BJ (cell line): ENCODE results near the gene AMIGO2. TPM values are rescaled to one million over a fixed set of nuclear protein-coding genes. Genes with fewer than 3 reads are reported as not detected.

Source experiments
- CTCF ChIA-PET: fragments of 350-600 bp; formaldehyde crosslinking; extraction: SDS; loops from one replicate; lab custom pipeline; 2021; ENCODE audit warnings: antibody characterized with exemption, inconsistent platforms; lab: Yijun Ruan, JAX
- POLR2A ChIA-PET: fragments of 300-600 bp; sonication (Branson Sonifier 250); formaldehyde crosslinking; extraction: SDS; loops from one replicate; lab custom pipeline; 2021; ENCODE audit warnings: antibody characterized with exemption; lab: Charles Lee
- DNase-seq: peaks from one replicate; pipeline ENCODE4 v3.0.0-alpha.2; 2011; ENCODE audit warnings: low read depth
- H3K27me3 ChIP-seq: 2 replicates; pipeline ENCODE4 v1.6.0; 2011; ENCODE audit warnings: low read length; ENCODE audit not compliant: control insufficient read depth, insufficient read depth
- H3K36me3 ChIP-seq: 2 replicates; pipeline ENCODE4 v1.5.1; 2011; ENCODE audit warnings: low read length; ENCODE audit not compliant: control insufficient read depth, insufficient read depth
- H3K4me3 ChIP-seq: 2 replicates; pipeline ENCODE4 v1.5.1; 2011; ENCODE audit warnings: low read depth, mild to moderate bottlenecking, control low read depth, low read length
- polyA plus RNA-seq: library from polyadenylated mRNA; depleted of rRNA; stranded (reverse); fragments of >200 nt; gene quantifications from 2 replicates; pipeline ENCODE4 v1.2.3, GENCODE V29; 2011
- TF ChIP-seq, protein P1 (sequence below): IDR thresholded peaks from 2 replicates; pipeline ENCODE4 v1.5.1; 2011; ENCODE audit warnings: low read depth, mild to moderate bottlenecking, control low read depth, inconsistent platforms, low read length, moderate library complexity; ENCODE audit not compliant: insufficient read depth

AMIGO2 gene
- polyA plus RNA-seq, 1 experiment: 107 TPM

DNA sequence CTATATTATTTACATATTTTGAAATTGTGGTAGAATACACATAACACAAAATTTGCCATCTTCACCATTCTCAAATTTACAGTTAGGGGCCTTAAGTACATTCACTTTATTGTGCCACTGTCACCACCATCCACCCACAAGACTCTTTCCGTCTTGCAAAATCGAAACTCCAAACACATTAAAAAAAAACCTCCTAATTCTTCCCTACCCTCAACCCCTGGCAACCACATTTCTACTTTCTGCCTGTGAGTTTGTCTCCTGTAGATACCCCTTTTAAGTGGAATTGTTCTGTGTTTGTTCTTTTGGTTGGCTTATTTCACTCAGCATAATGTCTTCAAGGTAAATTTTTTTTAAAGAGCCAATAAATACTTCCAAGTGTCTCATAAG lies 31.6 kb upstream of the AMIGO2 start:
- ChIA-PET POLR2A (no interaction called here), CTCF (interaction anchor here (0.6 kb wide), 1 partner anchor 10 kb away, joined by 3 read pairs; no protein-coding TSS in a partner anchor)
- H3K36me3 ChIP-seq: 0 out of 2 replicates have a peak, but pooled peaks cover 2% of the 10 kb centered on the region
- H3K4me3 ChIP-seq: no peak overlapping the region
- TF ChIP-seq, protein P1, sequence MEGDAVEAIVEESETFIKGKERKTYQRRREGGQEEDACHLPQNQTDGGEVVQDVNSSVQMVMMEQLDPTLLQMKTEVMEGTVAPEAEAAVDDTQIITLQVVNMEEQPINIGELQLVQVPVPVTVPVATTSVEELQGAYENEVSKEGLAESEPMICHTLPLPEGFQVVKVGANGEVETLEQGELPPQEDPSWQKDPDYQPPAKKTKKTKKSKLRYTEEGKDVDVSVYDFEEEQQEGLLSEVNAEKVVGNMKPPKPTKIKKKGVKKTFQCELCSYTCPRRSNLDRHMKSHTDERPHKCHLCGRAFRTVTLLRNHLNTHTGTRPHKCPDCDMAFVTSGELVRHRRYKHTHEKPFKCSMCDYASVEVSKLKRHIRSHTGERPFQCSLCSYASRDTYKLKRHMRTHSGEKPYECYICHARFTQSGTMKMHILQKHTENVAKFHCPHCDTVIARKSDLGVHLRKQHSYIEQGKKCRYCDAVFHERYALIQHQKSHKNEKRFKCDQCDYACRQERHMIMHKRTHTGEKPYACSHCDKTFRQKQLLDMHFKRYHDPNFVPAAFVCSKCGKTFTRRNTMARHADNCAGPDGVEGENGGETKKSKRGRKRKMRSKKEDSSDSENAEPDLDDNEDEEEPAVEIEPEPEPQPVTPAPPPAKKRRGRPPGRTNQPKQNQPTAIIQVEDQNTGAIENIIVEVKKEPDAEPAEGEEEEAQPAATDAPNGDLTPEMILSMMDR: no peak
- no peak for DNase-seq
- no peaks in the 10 kb centered on the region for H3K27me3 ChIP-seq

DNA sequence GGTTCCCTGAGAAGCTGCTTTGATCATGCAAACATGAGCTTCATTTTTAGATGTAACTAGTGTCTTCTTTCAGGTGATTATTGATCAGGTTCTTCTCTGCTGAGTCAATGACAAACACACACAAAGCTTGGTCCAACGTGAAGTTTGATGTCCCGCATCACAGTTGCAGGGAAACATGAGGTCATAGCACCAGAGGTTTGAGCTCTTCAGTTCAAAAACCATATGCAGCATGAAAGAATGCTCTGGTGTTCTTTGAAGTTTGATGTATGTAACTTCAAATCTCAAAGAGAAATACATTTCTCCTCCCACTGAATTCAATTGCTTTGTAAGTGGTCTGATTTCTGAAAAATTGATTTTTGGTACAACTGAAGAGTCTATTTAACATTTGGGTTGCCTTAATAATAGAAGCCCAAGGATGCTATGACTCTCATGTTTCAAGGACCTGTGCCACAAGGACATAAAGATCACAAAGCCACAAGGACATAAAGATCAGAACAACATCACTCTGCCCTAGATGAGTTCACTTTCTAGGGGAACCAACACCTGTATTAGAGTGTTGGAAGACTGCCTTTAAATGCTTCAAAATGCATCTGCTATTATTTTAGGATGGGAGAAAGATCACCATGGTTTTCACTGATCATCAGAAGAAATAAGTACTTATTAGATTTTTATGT lies 31.1 kb upstream of the AMIGO2 start:
- H3K27me3 ChIP-seq: no peaks in the 10 kb centered on the region
- DNase-seq: no peak
- CTCF ChIA-PET: no interaction called here
- 0 out of 2 replicates have a peak, but pooled peaks cover 2% of the 10 kb centered on the region for H3K36me3 ChIP-seq
- POLR2A ChIA-PET: no interaction called here
- H3K4me3 ChIP-seq: no peak overlapping the region
- TF ChIP-seq, protein P1: no peak

DNA sequence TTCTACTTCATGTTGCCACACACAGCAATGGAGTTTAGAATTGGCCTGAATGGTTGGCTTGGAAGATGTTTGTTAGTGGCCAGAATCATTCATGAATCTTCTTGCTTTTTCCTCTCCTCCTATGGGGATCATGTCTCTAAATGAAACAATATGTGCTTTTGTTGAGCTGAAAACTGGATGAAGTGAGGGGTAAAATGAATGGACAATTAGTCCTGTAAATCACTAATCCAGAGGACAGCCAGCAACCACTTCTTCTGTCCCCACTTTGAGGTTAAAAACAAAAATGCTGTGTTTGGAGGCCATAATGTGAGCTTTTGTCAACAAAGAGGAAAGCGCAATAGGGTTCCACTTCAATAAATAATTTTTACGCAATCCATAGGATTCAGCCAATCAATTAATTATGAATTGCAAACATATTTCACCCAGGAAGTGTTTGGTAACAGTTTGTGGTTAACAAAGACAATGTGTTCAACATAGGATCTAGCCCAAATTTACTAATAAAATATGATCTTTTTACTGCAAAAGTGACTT lies 30.3 kb upstream of the AMIGO2 start:
- CTCF ChIA-PET: no interaction called here
- Histone ChIP-seq H3K27me3 (no peaks in the 10 kb centered on the region), H3K36me3 (0 out of 2 replicates have a peak, but pooled peaks cover 2% of the 10 kb centered on the region), H3K4me3 (no peak overlapping the region)
- TF ChIP-seq, protein P1: no peak
- DNase-seq: no peak
- POLR2A ChIA-PET: no interaction called here

DNA sequence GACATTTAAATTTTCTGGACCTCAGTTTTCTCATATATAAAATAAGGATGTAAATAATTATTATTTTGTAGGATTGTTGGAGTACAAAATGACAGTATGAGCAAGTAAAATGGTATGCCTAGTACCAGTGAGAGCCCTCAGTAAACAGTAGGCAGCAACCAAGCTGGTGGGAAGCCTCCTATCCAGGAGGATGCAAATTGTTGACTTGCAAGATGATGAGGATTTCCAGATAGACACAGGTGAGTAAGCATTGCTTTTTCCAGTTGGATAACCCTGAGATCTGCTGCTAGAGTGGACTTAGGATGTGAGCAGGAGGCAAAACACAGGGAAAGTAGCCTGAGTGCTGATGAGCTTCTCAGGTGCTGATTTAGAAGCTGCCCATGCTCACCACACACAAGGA lies 28.2 kb upstream of the AMIGO2 start:
- no peak for DNase-seq
- Histone ChIP-seq H3K27me3 (no peaks in the 10 kb centered on the region), H3K4me3 (no peak overlapping the region), H3K36me3 (0 out of 2 replicates have a peak, but pooled peaks cover 2% of the 10 kb centered on the region)
- POLR2A ChIA-PET: no interaction called here
- TF ChIP-seq, protein P1: no peak
- CTCF ChIA-PET: interaction anchor here (1.0 kb wide), 1 partner anchor 75 kb away, joined by 3 read pairs; no protein-coding TSS in a partner anchor

DNA sequence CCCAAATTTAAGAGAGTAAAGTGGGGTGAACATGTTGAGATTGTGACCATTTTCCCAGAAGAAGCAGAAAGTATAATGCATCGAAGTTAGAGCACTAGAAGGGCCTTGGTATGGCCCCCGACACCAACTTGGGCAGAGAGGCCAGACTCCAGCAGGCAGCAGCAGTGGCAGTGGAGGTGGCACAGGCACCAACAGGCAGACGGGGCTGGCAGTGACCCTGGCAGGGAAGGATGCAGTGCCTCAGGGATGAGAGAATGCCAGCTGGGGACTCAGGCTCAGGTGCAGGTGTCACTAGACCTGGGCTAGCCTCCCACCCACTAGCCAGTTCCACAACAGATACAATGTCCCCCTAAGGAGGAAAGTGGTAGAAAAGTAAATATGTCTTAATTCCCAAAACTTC lies 27.7 kb upstream of the AMIGO2 start:
- ChIA-PET CTCF (interaction anchor here (1.0 kb wide), 1 partner anchor 75 kb away, joined by 3 read pairs; no protein-coding TSS in a partner anchor), POLR2A (no interaction called here)
- Histone ChIP-seq H3K36me3 (0 out of 2 replicates have a peak, but pooled peaks cover 2% of the 10 kb centered on the region), H3K4me3 (no peak overlapping the region), H3K27me3 (no peaks in the 10 kb centered on the region)
- no peak for DNase-seq
- TF ChIP-seq, protein P1: no peak
